OCI-LY3 (cell line): Measurements from ENCODE around the gene SEMA4A.
"Not testable (repeated sequence)": the region's sequence is repeated elsewhere in the genome, so short reads cannot be mapped to it uniquely, and the experiment has no call there.

ENCODE experiments used
- H2AFZ ChIP-seq: fragments of 200-600, 300-600 bp; shearing (Covaris generic); 2 replicates; pipeline ENCODE4 v1.6.0; 2014; ENCODE audit warnings: antibody characterized with exemption, low read depth, low read length
- H3K27ac ChIP-seq: fragments of 200-600, 300-600 bp; sonication (generic); 2 replicates; pipeline ENCODE4 v1.5.1; 2014; ENCODE audit warnings: mild to moderate bottlenecking, low read length, moderate library complexity, mixed read lengths
- H3K27me3 ChIP-seq: fragments of 200-600, 300-600 bp; sonication (generic); 2 replicates; pipeline ENCODE4 v1.6.1; 2014; ENCODE audit warnings: low read depth, low read length, mixed read lengths
- H3K36me3 ChIP-seq: fragments of 200-600, 300-600 bp; sonication (generic); replicated peaks from 2 replicates; pipeline ENCODE3; 2014; ENCODE audit warnings: low read depth, low read length, mixed read lengths
- H3K4me1 ChIP-seq: fragments of 300-600, 200-600 bp; sonication (generic); 2 replicates; pipeline ENCODE4 v1.6.1; 2014; ENCODE audit warnings: low read length, mixed read lengths
- H3K4me2 ChIP-seq: fragments of 200-600, 300-600 bp; sonication (generic); 2 replicates; pipeline ENCODE4 v1.6.1; 2014; ENCODE audit warnings: low read length, mixed read lengths
- H3K4me3 ChIP-seq: fragments of 300-600, 200-600 bp; sonication (generic); 2 replicates; pipeline ENCODE4 v1.5.1; 2014; ENCODE audit warnings: antibody characterized with exemption, mild to moderate bottlenecking, low read length, moderate library complexity
- H3K79me2 ChIP-seq: fragments of 300-600, 200-600 bp; shearing (Covaris generic); 2 replicates; pipeline ENCODE4 v1.6.1; 2014; ENCODE audit warnings: mild to moderate bottlenecking, low read length, mixed read lengths
- H3K9ac ChIP-seq: fragments of 300-600, 200-600 bp; shearing (Covaris generic); 2 replicates; pipeline ENCODE4 v1.6.0; 2014; ENCODE audit warnings: mild to moderate bottlenecking, low read length, moderate library complexity
- H3K9me3 ChIP-seq: fragments of 200-600, 300-600 bp; shearing (Covaris generic); 2 replicates; pipeline ENCODE4 v1.6.1; 2014; ENCODE audit warnings: low read length, mixed read lengths; ENCODE audit not compliant: insufficient read depth
- H4K20me1 ChIP-seq: fragments of 200-600, 300-600 bp; sonication (generic); 2 replicates; pipeline ENCODE4 v1.6.1; 2016; ENCODE audit warnings: low read length, mixed read lengths; ENCODE audit not compliant: insufficient read depth
- EZH2phosphoT487 ChIP-seq: fragments of 200-600 bp; shearing (Covaris generic); IDR thresholded peaks from 2 replicates; pipeline ENCODE4 v1.6.1; 2018; ENCODE audit warnings: antibody characterized with exemption, mixed run types, low read depth
- TF ChIP-seq, protein P1 (sequence below): fragments of 200-600, 300-600 bp; sonication (generic); IDR thresholded peaks from 2 replicates; pipeline ENCODE4 v1.5.1; 2014; ENCODE audit warnings: antibody characterized with exemption, low read length, low read depth

SEMA4A gene

GRCh38 chr1:156176610-156177210 is 23.3 kb downstream of the SEMA4A start:
- H4K20me1 ChIP-seq, result no peaks in the 10 kb centered on the region
- TF ChIP-seq, protein P1, sequence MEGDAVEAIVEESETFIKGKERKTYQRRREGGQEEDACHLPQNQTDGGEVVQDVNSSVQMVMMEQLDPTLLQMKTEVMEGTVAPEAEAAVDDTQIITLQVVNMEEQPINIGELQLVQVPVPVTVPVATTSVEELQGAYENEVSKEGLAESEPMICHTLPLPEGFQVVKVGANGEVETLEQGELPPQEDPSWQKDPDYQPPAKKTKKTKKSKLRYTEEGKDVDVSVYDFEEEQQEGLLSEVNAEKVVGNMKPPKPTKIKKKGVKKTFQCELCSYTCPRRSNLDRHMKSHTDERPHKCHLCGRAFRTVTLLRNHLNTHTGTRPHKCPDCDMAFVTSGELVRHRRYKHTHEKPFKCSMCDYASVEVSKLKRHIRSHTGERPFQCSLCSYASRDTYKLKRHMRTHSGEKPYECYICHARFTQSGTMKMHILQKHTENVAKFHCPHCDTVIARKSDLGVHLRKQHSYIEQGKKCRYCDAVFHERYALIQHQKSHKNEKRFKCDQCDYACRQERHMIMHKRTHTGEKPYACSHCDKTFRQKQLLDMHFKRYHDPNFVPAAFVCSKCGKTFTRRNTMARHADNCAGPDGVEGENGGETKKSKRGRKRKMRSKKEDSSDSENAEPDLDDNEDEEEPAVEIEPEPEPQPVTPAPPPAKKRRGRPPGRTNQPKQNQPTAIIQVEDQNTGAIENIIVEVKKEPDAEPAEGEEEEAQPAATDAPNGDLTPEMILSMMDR, result no peak
- no peak for TF ChIP-seq EZH2phosphoT487
- no peaks in the 10 kb centered on the region for H3K79me2 ChIP-seq
- H3K9me3 ChIP-seq, result no peaks in the 10 kb centered on the region
- H3K27me3 ChIP-seq, result no peaks in the 10 kb centered on the region
- no peak overlapping the region for H2AFZ ChIP-seq
- no peak overlapping the region for H3K4me2 ChIP-seq
- no peak overlapping the region for H3K27ac ChIP-seq
- H3K4me3 ChIP-seq, result no peak overlapping the region
- H3K9ac ChIP-seq, result no peak overlapping the region
- H3K36me3 ChIP-seq, result peaks cover 4% of the 10 kb centered on the region
- H3K4me1 ChIP-seq, result peaks cover 27% of the 10 kb centered on the region

DNA sequence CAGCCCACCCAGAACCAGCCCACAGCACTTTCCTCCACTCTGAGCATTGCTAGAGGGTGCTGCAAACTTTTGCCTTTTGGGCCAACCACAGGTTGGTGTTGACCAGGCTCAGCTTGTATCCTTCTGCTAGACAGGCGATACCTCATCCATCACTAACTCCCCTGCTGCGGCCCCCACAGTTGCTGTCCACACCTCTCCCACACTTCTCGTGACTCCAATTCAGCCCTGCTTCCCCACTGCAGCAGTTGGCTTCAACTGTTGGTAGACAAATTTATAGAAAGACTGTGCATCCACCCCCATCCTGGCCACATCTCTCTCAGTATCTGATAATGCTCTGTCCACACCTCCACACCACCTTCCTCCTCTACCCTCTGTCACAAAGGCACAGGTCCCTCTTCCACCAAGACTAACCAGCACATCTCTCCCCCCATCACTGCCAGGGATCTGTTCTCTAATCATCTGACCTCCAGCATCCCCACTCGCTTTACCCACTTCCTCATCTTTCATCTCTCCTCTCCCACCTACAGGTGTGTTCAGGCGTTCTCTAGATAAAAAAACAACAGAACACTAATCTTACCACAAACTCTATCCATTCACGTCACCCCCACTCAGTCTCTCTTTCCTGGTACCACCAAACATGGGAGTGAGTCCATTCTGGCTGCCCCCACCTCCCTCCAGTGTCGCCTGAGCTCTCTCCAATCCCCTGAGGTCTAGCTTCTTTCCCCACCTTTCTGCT is 24.7 kb downstream of the SEMA4A start:
- no peak overlapping the region for H2AFZ ChIP-seq
- H3K9ac ChIP-seq, result no peak overlapping the region
- H3K79me2 ChIP-seq, result no peaks in the 10 kb centered on the region
- peaks cover 4% of the 10 kb centered on the region for H3K36me3 ChIP-seq
- H3K27me3 ChIP-seq, result no peaks in the 10 kb centered on the region
- no peaks in the 10 kb centered on the region for H3K9me3 ChIP-seq
- H3K27ac ChIP-seq, result no peak overlapping the region
- peaks cover 27% of the 10 kb centered on the region for H3K4me1 ChIP-seq
- no peak overlapping the region for H3K4me3 ChIP-seq
- H3K4me2 ChIP-seq, result peak overlapping the region; percentile 26
- H4K20me1 ChIP-seq, result no peaks in the 10 kb centered on the region
- TF ChIP-seq EZH2phosphoT487, result no peak
- TF ChIP-seq, protein P1, result no peak

- no peak overlapping the region for H3K4me2 ChIP-seq
- no peaks in the 10 kb centered on the region for H3K27me3 ChIP-seq
- peaks cover 2% of the 10 kb centered on the region for H3K36me3 ChIP-seq
- TF ChIP-seq EZH2phosphoT487, result no peak
- TF ChIP-seq, protein P1, result no peak
- H3K79me2 ChIP-seq, result no peaks in the 10 kb centered on the region
- peaks cover 25% of the 10 kb centered on the region for H3K4me1 ChIP-seq
- H3K9me3 ChIP-seq, result no peaks in the 10 kb centered on the region
- no peak overlapping the region for H3K9ac ChIP-seq
- no peak overlapping the region for H3K4me3 ChIP-seq
- H4K20me1 ChIP-seq, result no peaks in the 10 kb centered on the region
- no peak overlapping the region for H3K27ac ChIP-seq
- no peak overlapping the region for H2AFZ ChIP-seq
Observed at GRCh38 chr1:156180471-156180870, 27.1 kb downstream of the SEMA4A start.

GRCh38 chr1:156181391-156181924 is 28.1 kb downstream of the SEMA4A start:
- H3K27me3 ChIP-seq, H3K79me2 ChIP-seq, H3K4me2 ChIP-seq, H3K9ac ChIP-seq, H3K27ac ChIP-seq, H2AFZ ChIP-seq, H3K9me3 ChIP-seq, H3K36me3 ChIP-seq, H4K20me1 ChIP-seq, H3K4me3 ChIP-seq: not testable (repeated sequence)
- peaks cover 15% of the 10 kb centered on the region for H3K4me1 ChIP-seq

- not testable (repeated sequence) for H3K27me3 ChIP-seq, H3K4me2 ChIP-seq, H3K4me3 ChIP-seq, H3K27ac ChIP-seq, H4K20me1 ChIP-seq, H3K9ac ChIP-seq, H3K9me3 ChIP-seq, H2AFZ ChIP-seq, H3K36me3 ChIP-seq, H3K79me2 ChIP-seq
- peaks cover 15% of the 10 kb centered on the region for H3K4me1 ChIP-seq
Observed at GRCh38 chr1:156182010-156182779, 28.8 kb downstream of the SEMA4A start.

DNA sequence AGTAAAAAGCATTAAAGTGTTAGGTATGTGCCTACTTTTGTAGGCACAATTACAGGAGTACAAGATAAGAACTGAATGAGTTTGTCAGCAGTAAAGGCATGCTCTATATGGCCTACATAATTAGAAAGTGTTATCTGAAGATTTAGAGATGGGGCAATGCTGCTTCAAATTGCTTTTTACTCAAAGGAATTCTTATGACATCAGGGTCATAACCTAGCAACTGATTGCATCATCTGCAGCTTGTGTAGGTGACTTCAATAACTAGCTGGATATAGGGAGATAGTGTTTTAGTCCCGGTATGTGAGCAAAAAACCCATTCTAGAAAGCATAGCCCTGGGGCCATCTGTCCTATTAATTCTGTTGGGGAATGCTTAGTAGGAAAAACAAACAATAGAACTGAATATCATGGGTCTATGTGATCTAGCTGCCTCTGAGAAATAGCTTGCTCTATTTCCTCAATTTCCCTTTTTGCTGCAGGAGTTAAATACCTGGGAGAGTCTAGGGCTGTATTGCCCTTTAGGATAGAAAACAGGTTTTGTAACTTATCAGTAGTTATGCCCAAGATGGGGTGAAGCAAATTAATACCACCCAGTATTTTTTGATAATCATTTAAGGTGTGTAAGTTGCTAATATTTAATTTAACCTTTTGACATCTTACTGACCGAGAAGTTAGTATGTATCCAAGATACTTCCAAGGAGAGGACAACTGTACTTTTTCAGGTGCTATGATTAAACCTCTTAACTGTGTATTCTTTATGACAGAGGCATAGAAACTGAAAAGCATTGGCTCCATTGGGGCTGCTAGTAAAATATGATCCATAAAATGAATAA is 33.2 kb downstream of the SEMA4A start:
- not testable (repeated sequence) for H3K4me3 ChIP-seq, H3K9me3 ChIP-seq, H3K9ac ChIP-seq, H3K36me3 ChIP-seq, H3K27me3 ChIP-seq, H4K20me1 ChIP-seq, H3K79me2 ChIP-seq, H3K4me1 ChIP-seq, H3K4me2 ChIP-seq, H2AFZ ChIP-seq, H3K27ac ChIP-seq
